Activated CD4-positive, alpha-beta T cell treated with anti-CD3 and anti-CD28 coated beads for 48 hours (primary cell): ENCODE results near the gene DNASE1L3.
"Not testable (repeated sequence)": the region's sequence is repeated elsewhere in the genome, so short reads cannot be mapped to it uniquely, and the experiment has no call there.

ENCODE experiments used
- DNase-seq: peaks from one replicate; pipeline ENCODE4 v3.0.0-alpha.2; 2020

Gene DNASE1L3

GRCh38 chr3:58210761-58211460 is at the start of gene DNASE1L3:
Gene DNASE1L3, minus strand, starts transcription at chr3:58210972. Its CDS starts 66 bp downstream, at chr3:58210906.
- no peak for DNase-seq

- peak; percentile 35 for DNase-seq
Measured at GRCh38 chr3:58260261-58260731, 49.5 kb upstream of the DNASE1L3 start.

- no peak for DNase-seq
Measured at GRCh38 chr3:58258392-58259055, 47.8 kb upstream of the DNASE1L3 start.

DNA sequence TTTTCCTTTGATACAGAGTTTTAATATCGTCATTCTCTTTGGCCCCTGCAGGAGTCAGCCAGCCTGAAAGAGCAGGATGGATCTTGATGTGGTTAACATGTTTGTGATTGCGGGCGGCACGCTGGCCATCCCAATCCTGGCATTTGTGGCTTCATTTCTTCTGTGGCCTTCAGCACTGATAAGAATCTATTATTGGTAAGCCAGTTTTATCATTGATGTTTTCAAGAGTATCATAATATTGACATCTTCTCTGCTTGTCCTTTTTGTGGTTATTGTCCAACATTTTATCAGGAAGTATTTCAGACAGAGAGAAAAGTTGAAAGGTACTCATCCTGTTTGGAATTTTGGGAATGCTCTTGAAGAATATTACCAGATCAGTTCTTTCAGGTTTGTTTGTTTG is 45.7 kb upstream of the DNASE1L3 start:
- DNase-seq, result no peak

GRCh38 chr3:58256061-58256460 is 45.3 kb upstream of the DNASE1L3 start:
- no peak for DNase-seq

GRCh38 chr3:58254144-58254543 is 43.4 kb upstream of the DNASE1L3 start:
- DNase-seq, result no peak

- no peak for DNase-seq
Measured at GRCh38 chr3:58251631-58252035, 40.9 kb upstream of the DNASE1L3 start.

- DNase-seq, result no peak
Measured at GRCh38 chr3:58250093-58250707, 39.4 kb upstream of the DNASE1L3 start.

DNA sequence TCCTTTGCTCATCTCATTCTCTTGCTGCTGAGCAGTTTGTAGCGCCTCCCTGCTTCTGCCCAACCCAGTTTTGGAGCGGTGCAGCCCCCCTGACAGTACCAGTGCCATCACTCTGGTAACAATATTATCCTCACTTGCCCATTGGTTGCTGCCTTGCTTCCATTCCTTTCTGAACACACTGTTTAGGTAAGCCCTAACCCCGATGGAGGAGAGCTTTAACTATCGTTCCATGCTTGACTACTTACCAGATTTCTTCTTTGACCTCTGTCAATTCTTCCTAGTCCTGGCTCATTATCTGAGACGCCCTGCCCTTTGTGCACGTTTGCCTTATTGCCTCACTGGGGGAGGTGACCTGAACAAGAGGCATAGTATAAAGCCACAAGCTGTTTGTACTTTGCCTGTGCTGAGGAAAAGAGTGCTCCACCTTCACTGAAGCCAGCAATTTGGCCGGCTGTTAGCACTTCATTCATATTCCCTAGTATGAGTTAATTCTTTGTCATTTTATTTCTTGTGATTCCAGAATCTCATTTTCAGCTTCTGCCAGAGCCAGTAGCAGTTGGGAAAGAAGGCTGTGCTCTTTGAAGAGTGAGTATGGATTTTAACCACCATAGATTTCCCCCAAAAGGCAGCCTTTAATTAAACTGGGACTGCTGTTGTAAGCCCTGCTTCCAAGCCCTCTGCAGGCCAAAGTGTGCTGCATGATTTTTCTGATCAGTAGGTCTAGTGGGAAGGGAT is 38.8 kb upstream of the DNASE1L3 start:
- no peak for DNase-seq

- DNase-seq, result no peak
Measured at GRCh38 chr3:58246148-58247047, 35.6 kb upstream of the DNASE1L3 start.

DNA sequence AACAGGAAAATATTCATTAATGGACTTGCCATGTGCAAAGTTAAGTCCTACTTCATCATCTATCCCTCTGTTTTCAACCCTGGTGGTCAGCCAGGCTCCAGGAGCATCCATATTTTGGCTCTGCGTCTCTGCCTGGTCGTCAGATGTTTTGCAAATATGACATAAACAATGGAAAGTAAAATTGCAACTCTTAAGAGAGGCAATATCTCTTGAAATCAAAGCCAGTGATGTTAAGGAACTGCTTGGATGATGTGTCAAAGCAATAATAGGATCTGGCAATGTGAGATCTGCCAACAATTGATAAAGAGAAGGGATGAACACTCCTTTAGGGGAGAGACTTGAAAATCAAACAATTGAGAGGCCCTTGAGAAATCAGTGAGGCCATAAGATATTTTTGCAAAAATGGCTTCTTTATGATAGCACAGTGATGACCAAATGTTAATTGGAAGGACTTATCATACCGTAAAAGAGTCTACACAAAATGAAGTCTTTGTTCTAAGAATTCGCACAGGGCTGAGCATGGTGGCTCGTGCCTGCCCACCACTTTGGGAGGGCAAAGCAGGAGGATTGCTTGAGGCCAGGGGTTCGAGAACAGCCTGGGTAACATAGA is 33.3 kb upstream of the DNASE1L3 start:
- no peak for DNase-seq

DNA sequence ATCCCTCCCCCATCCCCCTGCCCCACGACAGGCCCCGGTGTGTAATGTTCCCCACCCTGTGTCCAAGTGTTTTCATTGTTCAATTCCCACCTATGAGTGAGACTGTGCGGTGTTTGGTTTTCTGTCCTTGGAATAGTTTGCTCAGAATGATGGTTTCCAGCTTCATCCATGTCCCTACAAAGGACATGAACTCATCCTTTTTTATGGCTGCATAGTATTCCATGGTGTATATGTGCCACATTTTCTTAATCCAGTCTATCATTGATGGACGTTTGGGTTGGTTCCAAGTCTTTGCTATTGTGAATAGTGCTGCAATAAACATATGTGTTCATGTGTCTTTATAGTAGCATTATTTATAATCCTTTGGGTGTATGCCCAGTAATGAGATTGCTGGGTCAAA is 32.1 kb upstream of the DNASE1L3 start:
- not testable (repeated sequence) for DNase-seq

DNA sequence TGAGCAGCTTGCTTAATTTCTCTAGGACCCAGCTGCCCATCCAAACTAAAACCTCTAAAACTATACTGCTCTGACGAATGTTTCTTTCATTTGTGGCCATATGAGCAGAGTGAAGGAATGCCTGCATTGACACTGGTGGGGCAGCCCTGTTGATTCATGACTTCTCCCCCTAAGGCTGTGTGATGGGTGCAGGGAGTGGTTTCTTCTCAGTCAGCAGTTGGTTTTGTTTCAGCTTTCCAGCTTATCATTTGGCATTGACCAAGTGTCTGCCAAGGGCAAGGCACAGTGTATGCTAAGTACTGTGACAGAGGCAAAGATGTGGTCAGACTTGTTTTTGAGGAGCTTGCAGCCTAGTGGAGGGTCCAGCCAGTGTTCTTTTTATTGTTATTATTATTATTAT is 31.6 kb upstream of the DNASE1L3 start:
- no peak for DNase-seq

- no peak for DNase-seq
Measured at GRCh38 chr3:58241306-58242044, 30.7 kb upstream of the DNASE1L3 start.

GRCh38 chr3:58238830-58239229 is 28.1 kb upstream of the DNASE1L3 start:
- DNase-seq, result no peak

DNA sequence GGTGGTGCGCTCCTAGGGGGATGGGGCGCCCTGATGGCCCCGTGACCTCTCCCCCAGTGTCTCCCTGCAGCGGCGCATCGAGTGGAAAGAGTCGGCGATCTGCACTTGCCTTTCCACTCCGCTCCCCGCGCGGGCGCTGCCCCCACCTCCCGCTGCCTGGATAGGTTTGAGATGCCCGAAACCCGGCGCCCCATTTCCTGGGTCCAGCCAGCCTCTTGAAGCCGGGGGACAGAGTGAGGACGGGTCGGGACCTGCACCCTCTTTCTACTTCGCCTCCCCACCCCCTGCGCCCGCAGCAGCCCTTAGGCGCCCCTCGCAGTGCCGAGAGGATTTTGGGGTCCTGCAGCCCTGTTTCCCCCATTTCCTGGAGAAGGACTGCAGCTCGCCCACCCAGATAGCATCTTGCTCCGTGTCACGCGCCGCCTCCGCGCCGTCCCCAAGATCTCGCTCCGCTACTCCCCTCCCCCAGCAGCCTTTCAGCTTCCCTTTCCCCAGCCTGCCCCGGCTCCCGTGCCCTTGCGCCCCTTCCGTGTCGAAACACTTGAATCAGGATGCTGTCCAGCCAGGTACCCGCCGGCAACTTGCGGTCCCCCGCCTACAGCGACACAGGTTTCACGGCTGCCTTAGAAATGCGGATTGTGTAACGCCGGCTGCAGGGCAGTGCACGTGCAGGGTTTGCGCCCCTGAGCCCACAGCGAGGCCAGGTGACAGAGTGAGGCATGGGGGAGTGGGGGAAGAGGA is 27.3 kb upstream of the DNASE1L3 start:
- peak; percentile 70 for DNase-seq

- peak; percentile 85 for DNase-seq
Measured at GRCh38 chr3:58237238-58237940, 26.6 kb upstream of the DNASE1L3 start, which contains the start of gene ABHD6. Gene ABHD6, plus strand, starts transcription at chr3:58237792. Its CDS starts 18,795 bp downstream, at chr3:58256587.

- DNase-seq, result no peak
Measured at GRCh38 chr3:58236527-58237237, 25.9 kb upstream of the DNASE1L3 start.

GRCh38 chr3:58235970-58236369 is 25.2 kb upstream of the DNASE1L3 start:
- no peak for DNase-seq
